B cell (primary cell): ENCODE measurements around the gene ZNF24. TPM values are rescaled to one million over a fixed set of nuclear protein-coding genes. Genes with fewer than 3 reads are reported as not detected.

Source experiments
- ATAC-seq: fragments of 200-7000 bp; cut with Tn5 transposase; one replicate; pipeline ENCODE4 v1.10.0; 2021; ENCODE audit warnings: low read depth, mild to moderate bottlenecking, moderate number of reproducible peaks, moderate library complexity
- CTCF ChIA-PET: fragments of 350-600 bp; sonication (Branson Sonifier 250); formaldehyde crosslinking; loops from one replicate; lab custom pipeline; 2021; ENCODE audit warnings: antibody characterized with exemption, inconsistent platforms; lab: Charles Lee
- POLR2A ChIA-PET: fragments of 350-600 bp; sonication (Branson Sonifier 250); formaldehyde crosslinking; loops from one replicate; lab custom pipeline; 2021; ENCODE audit warnings: antibody characterized with exemption; lab: Charles Lee
- DNase-seq: peaks from one replicate; pipeline ENCODE4 v3.0.0; 2013
- H2AFZ ChIP-seq: 2 replicates; pipeline ENCODE4 v1.6.1; 2012; ENCODE audit warnings: mild to moderate bottlenecking, low read depth, low read length; ENCODE audit not compliant: insufficient read depth, poor library complexity, severe bottlenecking
- H3K27ac ChIP-seq, 2 donors: 1 replicate in 1 of 2; 2 replicates in 1 of 2; pipeline ENCODE4 v1.5.1; 2012 to 2013; ENCODE audit warnings: low read length in 2 of 2, mild to moderate bottlenecking in 2 of 2, moderate library complexity in 1 of 2
- H3K27me3 ChIP-seq, 4 experiments: fragments of 200-600 bp in 1 of 4; sonication (generic) in 1 of 4; replicated peaks in 1 of 4; 1 replicate in 2 of 4; 2 replicates in 2 of 4; pipeline versions ENCODE4 v1.6.1 to v1.7.0; 2013 to 2016; ENCODE audit warnings: low read length in 3 of 4, mild to moderate bottlenecking in 2 of 4, mixed read lengths in 1 of 4, moderate library complexity in 1 of 4; ENCODE audit not compliant: insufficient read depth in 4 of 4, control insufficient read depth in 3 of 4; ENCODE audit errors: control extremely low read depth in 1 of 4
- H3K36me3 ChIP-seq, 2 experiments: replicated peaks in 1 of 2; 1 replicate in 1 of 2; 2 replicates in 1 of 2; pipeline versions ENCODE4 v1.6.1 to v1.7.1; 2013; ENCODE audit warnings: low read length in 1 of 2; ENCODE audit not compliant: insufficient read depth in 2 of 2, control insufficient read depth in 1 of 2; ENCODE audit errors: control extremely low read depth in 1 of 2, extremely low read depth in 1 of 2
- H3K4me1 ChIP-seq, 2 donors: fragments of 200-600 bp in 1 of 2; sonication (generic) in 1 of 2; 1 replicate in 1 of 2; 2 replicates in 1 of 2; pipeline versions ENCODE4 v1.5.1 to v1.6.1; 2013 to 2017; ENCODE audit warnings: low read length in 2 of 2; ENCODE audit not compliant: control insufficient read depth in 2 of 2, insufficient read depth in 2 of 2
- H3K4me2 ChIP-seq: replicated peaks from 2 replicates; pipeline ENCODE3; 2012; ENCODE audit warnings: mild to moderate bottlenecking, low read depth, low read length; ENCODE audit not compliant: poor library complexity, severe bottlenecking
- H3K4me3 ChIP-seq, 5 experiments: fragments of 200-600 bp in 1 of 5; sonication (generic) in 1 of 5; 1 replicate in 3 of 5; 2 replicates in 2 of 5; pipeline versions ENCODE4 v1.5.1 to v1.7.0; 2011 to 2016; ENCODE audit warnings: low read length in 4 of 5, mild to moderate bottlenecking in 4 of 5, low read depth in 2 of 5, control low read depth in 1 of 5, moderate library complexity in 1 of 5; ENCODE audit not compliant: insufficient read depth in 1 of 5; ENCODE audit errors: control extremely low read depth in 1 of 5, extremely low read depth in 1 of 5
- H3K79me2 ChIP-seq: fragments of 200-600 bp; sonication (generic); one replicate; pipeline ENCODE4 v1.6.0; 2016; ENCODE audit warnings: low read length; ENCODE audit not compliant: control insufficient read depth, insufficient read depth
- H3K9ac ChIP-seq: fragments of 200-600 bp; sonication (generic); 2 replicates; pipeline ENCODE4 v1.6.1; 2017; ENCODE audit warnings: mild to moderate bottlenecking, low read length, moderate library complexity
- H3K9me3 ChIP-seq, 3 donors: one replicate each; pipeline versions ENCODE4 v1.6.1 to v1.7.1; 2013; ENCODE audit warnings: low read length in 2 of 3; ENCODE audit not compliant: control insufficient read depth in 2 of 3, insufficient read depth in 1 of 3; ENCODE audit errors: control extremely low read depth in 1 of 3
- H4K20me1 ChIP-seq: 2 replicates; pipeline ENCODE4 v1.6.0; 2012; ENCODE audit warnings: mild to moderate bottlenecking, low read length; ENCODE audit not compliant: insufficient read depth, control insufficient read depth, poor library complexity, severe bottlenecking
- H3K27ac Mint-ChIP-seq: one replicate; pipeline ENCODE4 v1.8.0; 2021; ENCODE audit warnings: mixed read lengths
- H3K27me3 Mint-ChIP-seq: one replicate; pipeline ENCODE4 v1.8.0; 2021; ENCODE audit warnings: mixed read lengths
- H3K4me1 Mint-ChIP-seq: one replicate; pipeline ENCODE4 v1.8.0; 2021; ENCODE audit warnings: mixed read lengths
- H3K4me3 Mint-ChIP-seq: one replicate; pipeline ENCODE4 v1.8.0; 2021; ENCODE audit warnings: mixed read lengths
- H3K9me3 Mint-ChIP-seq: one replicate; pipeline ENCODE4 v1.8.0; 2022; ENCODE audit warnings: mixed read lengths; ENCODE audit not compliant: insufficient read depth
- EZH2 ChIP-seq: IDR thresholded peaks from 2 replicates; pipeline ENCODE4 v1.6.1; 2012; ENCODE audit warnings: borderline replicate concordance, low read depth, mild to moderate bottlenecking, moderate library complexity, low read length; ENCODE audit not compliant: insufficient read depth, poor library complexity, severe bottlenecking
- WGBS: methylation state at CpG from one replicate; pipeline ENCODE4 v1.1.5; 2013; ENCODE audit warnings: missing lambda C conversion rate; ENCODE audit not compliant: insufficient coverage; 5-methylcytosine and 5-hydroxymethylcytosine counted together
- intact Hi-C: fragments of 100-400 bp; cut with micrococcal nuclease; formaldehyde crosslinking; loops from one replicate; pipeline ENCODE4 v1.10.0; 2022
- polyA plus RNA-seq: library from polyadenylated mRNA; depleted of rRNA; stranded (reverse); fragments of >200 nt; gene quantifications from 2 replicates; pipeline ENCODE4 v1.2.3, GENCODE V29; 2012
- total RNA-seq, 2 donors: library from RNA; stranded (reverse); fragments of 120-200 nt in 1 of 2; gene quantifications; 1 replicate in 1 of 2; 2 replicates in 1 of 2; pipeline versions ENCODE4 v1.2.3 to v1.2.4, GENCODE V29; 2013 to 2022
- TF ChIP-seq, protein P1 (sequence below): fragments of 200-600 bp; IDR thresholded peaks from one replicate; pipeline ENCODE4 v1.8.0; 2022; ENCODE audit warnings: antibody characterized with exemption, mild to moderate bottlenecking

The ZNF24 gene
- total and polyA plus RNA-seq, 2 donors (not counting 1 experiment from before 2014, with no cell fraction given), result 13.8 to 83.7 TPM

DNA sequence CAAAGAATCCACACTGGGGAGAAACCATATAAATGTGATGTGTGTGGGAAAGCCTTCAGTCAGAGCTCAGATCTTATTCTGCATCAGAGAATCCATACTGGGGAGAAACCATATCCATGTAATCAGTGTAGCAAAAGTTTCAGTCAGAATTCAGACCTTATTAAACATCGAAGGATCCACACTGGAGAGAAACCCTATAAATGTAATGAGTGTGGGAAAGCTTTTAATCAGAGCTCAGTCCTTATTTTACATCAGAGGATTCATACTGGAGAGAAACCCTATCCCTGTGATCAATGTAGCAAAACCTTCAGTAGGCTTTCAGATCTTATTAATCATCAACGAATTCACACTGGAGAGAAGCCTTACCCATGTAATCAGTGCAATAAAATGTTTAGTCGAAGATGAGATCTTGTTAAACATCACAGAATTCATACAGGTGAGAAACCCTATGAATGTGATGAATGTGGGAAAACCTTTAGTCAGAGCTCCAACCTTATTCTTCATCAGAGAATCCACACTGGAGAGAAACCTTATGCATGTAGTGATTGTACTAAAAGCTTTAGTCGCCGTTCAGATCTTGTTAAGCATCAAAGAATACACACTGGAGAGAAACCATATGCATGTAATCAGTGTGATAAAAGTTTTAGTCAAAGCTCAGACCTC, 37.5 kb downstream of the ZNF24 start:
- Mint-ChIP-seq H3K4me1 (no peaks in the 10 kb centered on the region), H3K9me3 (peaks cover 31% of the 10 kb centered on the region), H3K27me3 (no peaks in the 10 kb centered on the region), H3K27ac (no peak overlapping the region), H3K4me3 (no peak overlapping the region)
- Histone ChIP-seq H3K36me3 (peaks cover 5 to 30% of the 10 kb centered on the region in 2 experiments), H2AFZ (no peak overlapping the region), H3K4me3 (no peak overlapping the region), H3K9me3 (peaks cover 8 to 88% (median 19%) of the 10 kb centered on the region in 3 donors), H3K79me2 (peaks cover 19% of the 10 kb centered on the region), H3K9ac (no peak overlapping the region), H3K4me2 (no peak overlapping the region), H3K27ac (no peak overlapping the region), H3K4me1 (no peaks in the 10 kb centered on the region), H4K20me1 (no peaks in the 10 kb centered on the region), H3K27me3 (no peaks in the 10 kb centered on the region)
- intact Hi-C loops, result no loop called here
- no CpG with 5 or more reads among the region's 5 CpGs for WGBS
- CTCF ChIA-PET, result no interaction called here
- POLR2A ChIA-PET, result no interaction called here
- TF ChIP-seq EZH2, result no peak
- TF ChIP-seq, protein P1, sequence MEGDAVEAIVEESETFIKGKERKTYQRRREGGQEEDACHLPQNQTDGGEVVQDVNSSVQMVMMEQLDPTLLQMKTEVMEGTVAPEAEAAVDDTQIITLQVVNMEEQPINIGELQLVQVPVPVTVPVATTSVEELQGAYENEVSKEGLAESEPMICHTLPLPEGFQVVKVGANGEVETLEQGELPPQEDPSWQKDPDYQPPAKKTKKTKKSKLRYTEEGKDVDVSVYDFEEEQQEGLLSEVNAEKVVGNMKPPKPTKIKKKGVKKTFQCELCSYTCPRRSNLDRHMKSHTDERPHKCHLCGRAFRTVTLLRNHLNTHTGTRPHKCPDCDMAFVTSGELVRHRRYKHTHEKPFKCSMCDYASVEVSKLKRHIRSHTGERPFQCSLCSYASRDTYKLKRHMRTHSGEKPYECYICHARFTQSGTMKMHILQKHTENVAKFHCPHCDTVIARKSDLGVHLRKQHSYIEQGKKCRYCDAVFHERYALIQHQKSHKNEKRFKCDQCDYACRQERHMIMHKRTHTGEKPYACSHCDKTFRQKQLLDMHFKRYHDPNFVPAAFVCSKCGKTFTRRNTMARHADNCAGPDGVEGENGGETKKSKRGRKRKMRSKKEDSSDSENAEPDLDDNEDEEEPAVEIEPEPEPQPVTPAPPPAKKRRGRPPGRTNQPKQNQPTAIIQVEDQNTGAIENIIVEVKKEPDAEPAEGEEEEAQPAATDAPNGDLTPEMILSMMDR, result no peak
- ATAC-seq (no peak), DNase-seq (no peak)

DNA sequence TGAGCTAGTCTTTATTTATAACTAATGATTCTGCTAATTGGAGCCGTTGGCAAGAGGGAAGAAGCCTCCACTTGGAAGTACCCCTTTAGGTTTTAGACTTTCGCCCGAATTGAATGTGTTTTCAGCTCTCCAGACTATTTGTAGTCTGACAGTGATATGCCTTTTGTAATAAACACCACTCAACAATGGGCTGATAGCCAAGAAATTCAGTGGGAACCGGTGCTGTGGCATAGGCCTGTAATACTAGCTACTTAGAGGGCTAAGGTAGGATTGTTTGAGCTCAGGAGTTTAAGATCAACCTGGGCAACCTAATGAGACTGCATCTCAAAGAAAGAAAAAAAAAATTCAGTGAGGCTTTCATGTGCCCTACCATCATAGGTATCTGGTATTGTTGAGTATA, 40.6 kb downstream of the ZNF24 start:
- CTCF ChIA-PET, result interaction anchor here (0.6 to 0.8 kb wide), 4 partner anchors 15 to 91 kb away, joined by 3 read pairs; no protein-coding TSS in a partner anchor

More for the DNA sequence above, 40.6 kb downstream of the ZNF24 start:
- Mint-ChIP-seq H3K27ac (no peak overlapping the region), H3K4me1 (peaks cover 2% of the 10 kb centered on the region), H3K4me3 (no peak overlapping the region), H3K27me3 (no peaks in the 10 kb centered on the region), H3K9me3 (peaks cover 36% of the 10 kb centered on the region)
- no peak overlapping the region for H2AFZ ChIP-seq
- no peaks in the 10 kb centered on the region for H3K27me3 ChIP-seq
- peaks cover 10 to 45% of the 10 kb centered on the region in 2 experiments for H3K36me3 ChIP-seq
- no peak overlapping the region for H3K9ac ChIP-seq
- no peak overlapping the region for H3K4me3 ChIP-seq
- TF ChIP-seq EZH2, result no peak
- TF ChIP-seq, protein P1, result no peak
- H3K79me2 ChIP-seq, result peaks cover 45% of the 10 kb centered on the region
- H3K9me3 ChIP-seq, result peaks cover 8 to 83% (median 25%) of the 10 kb centered on the region in 3 donors
- ATAC-seq (no peak), DNase-seq (no peak)
- WGBS, result 100% methylated on average over 2 of the region's 4 CpGs
- H3K4me1 ChIP-seq, result no peaks in the 10 kb centered on the region
- intact Hi-C loops, result no loop called here
- H3K27ac ChIP-seq, result no peak overlapping the region
- POLR2A ChIA-PET, result no interaction called here
- no peaks in the 10 kb centered on the region for H4K20me1 ChIP-seq
- H3K4me2 ChIP-seq, result no peak overlapping the region
